RWPE1 (cell line): ENCODE measurements around the gene RNF144A.

Experiments used
- CTCF ChIA-PET: fragments of 350-600 bp; sonication (Branson Sonifier 250); formaldehyde crosslinking; extraction: SDS; loops from one replicate; lab custom pipeline; 2021; lab: Yijun Ruan, JAX
- POLR2A ChIA-PET: fragments of 400-600 bp; formaldehyde crosslinking; extraction: SDS; loops from one replicate; lab custom pipeline; 2020; ENCODE audit warnings: antibody characterized with exemption; ENCODE audit not compliant: low non-redundant PET; lab: Yijun Ruan, JAX
- DNase-seq: peaks from one replicate; pipeline ENCODE4 v3.0.0; 2012; ENCODE audit warnings: low spot score
- H3K27ac ChIP-seq: fragments of 450-650 bp; 2 replicates; pipeline ENCODE4 v1.5.1; 2017
- CTCF ChIP-seq: fragments of 450-650 bp; conservative IDR thresholded peaks from 2 replicates; pipeline ENCODE4 v1.5.1; 2017; ENCODE audit warnings: low read depth, mild to moderate bottlenecking

Gene RNF144A

GRCh38 chr2:6990871-6991270 lies 73.7 kb downstream of the RNF144A start:
- ChIA-PET POLR2A (no interaction called here), CTCF (no interaction called here)
- no peak for DNase-seq
- no peak for TF ChIP-seq CTCF
- no peak overlapping the region for H3K27ac ChIP-seq

GRCh38 chr2:6992794-6993228 lies 75.6 kb downstream of the RNF144A start:
- DNase-seq = no peak
- POLR2A ChIA-PET = no interaction called here
- CTCF ChIA-PET = no interaction called here
- no peak for TF ChIP-seq CTCF
- no peak overlapping the region for H3K27ac ChIP-seq

- CTCF ChIA-PET = no interaction called here
- DNase-seq = no peak
- POLR2A ChIA-PET = no interaction called here
- H3K27ac ChIP-seq = no peak overlapping the region
- TF ChIP-seq CTCF = no peak
Measured at GRCh38 chr2:6993229-6993640, 76.0 kb downstream of the RNF144A start.

GRCh38 chr2:6993936-6994335 lies 76.7 kb downstream of the RNF144A start:
- TF ChIP-seq CTCF = no peak
- POLR2A ChIA-PET = no interaction called here
- no peak overlapping the region for H3K27ac ChIP-seq
- DNase-seq = no peak
- CTCF ChIA-PET = no interaction called here

- H3K27ac ChIP-seq = no peak overlapping the region
- CTCF ChIA-PET = interaction anchor here (0.7 kb wide), 1 partner anchor 575 kb away, joined by 4 read pairs; no protein-coding TSS in a partner anchor
- POLR2A ChIA-PET = no interaction called here
- no peak for TF ChIP-seq CTCF
- no peak for DNase-seq
Measured at GRCh38 chr2:6994536-6995128, 77.4 kb downstream of the RNF144A start.

GRCh38 chr2:6995391-6996097 lies 78.3 kb downstream of the RNF144A start:
- TF ChIP-seq CTCF = no peak
- ChIA-PET POLR2A (no interaction called here), CTCF (interaction anchor here (0.6 to 0.7 kb wide), 2 partner anchors 100 to 574 kb away, joined by 3 to 4 read pairs; no protein-coding TSS in a partner anchor)
- no peak overlapping the region for H3K27ac ChIP-seq
- no peak for DNase-seq
